Measurements from ENCODE around the gene GPRIN2.

Gene GPRIN2

GRCh38 chr10:46549171-46550075, 7.0 kb downstream of the GPRIN2 start:
- no peak for DNase-seq (ENCODE audit: low spot score)

GRCh38 chr10:46548498-46549090, 7.9 kb downstream of the GPRIN2 start:
- DNase-seq (ENCODE audit: low spot score): no peak

- DNase-seq (ENCODE audit: low spot score): no peak
Observed at GRCh38 chr10:46547541-46548497, 8.6 kb downstream of the GPRIN2 start.

- no peak for DNase-seq (ENCODE audit: low spot score)
Observed at GRCh38 chr10:46546591-46547540, 9.6 kb downstream of the GPRIN2 start.

- no peak for DNase-seq (ENCODE audit: low spot score)
Observed at GRCh38 chr10:46545861-46546590, 10.4 kb downstream of the GPRIN2 start.

GRCh38 chr10:46544989-46545791, 11.3 kb downstream of the GPRIN2 start:
- DNase-seq (ENCODE audit: low spot score): peak; percentile 54

GRCh38 chr10:46543466-46544377, 12.7 kb downstream of the GPRIN2 start:
- DNase-seq (ENCODE audit: low spot score): no peak

- DNase-seq (ENCODE audit: low spot score): no peak
Observed at GRCh38 chr10:46542567-46543465, 13.6 kb downstream of the GPRIN2 start.

- DNase-seq (ENCODE audit: low spot score): no peak
Observed at GRCh38 chr10:46541735-46542566, 14.5 kb downstream of the GPRIN2 start.

- no peak for DNase-seq (ENCODE audit: low spot score)
Observed at GRCh38 chr10:46541017-46541661, 15.3 kb downstream of the GPRIN2 start.

GRCh38 chr10:46540412-46541016, 15.9 kb downstream of the GPRIN2 start:
- no peak for DNase-seq (ENCODE audit: low spot score)

GRCh38 chr10:46539596-46540411, 16.7 kb downstream of the GPRIN2 start:
- no peak for DNase-seq (ENCODE audit: low spot score)

- no peak for DNase-seq (ENCODE audit: low spot score)
Observed at GRCh38 chr10:46538717-46539426, 17.6 kb downstream of the GPRIN2 start.

- no peak for DNase-seq (ENCODE audit: low spot score)
Observed at GRCh38 chr10:46538155-46538554, 18.3 kb downstream of the GPRIN2 start.

All from SW480 (cell line).